GM10847 (cell line): ENCODE data around the gene DBH.

Experiments used
- POLR2A ChIP-seq: IDR thresholded peaks from 2 replicates; pipeline ENCODE4 v1.6.1; 2011; ENCODE audit not compliant: insufficient read length; ENCODE audit errors: extremely low read depth

DBH gene

DNA sequence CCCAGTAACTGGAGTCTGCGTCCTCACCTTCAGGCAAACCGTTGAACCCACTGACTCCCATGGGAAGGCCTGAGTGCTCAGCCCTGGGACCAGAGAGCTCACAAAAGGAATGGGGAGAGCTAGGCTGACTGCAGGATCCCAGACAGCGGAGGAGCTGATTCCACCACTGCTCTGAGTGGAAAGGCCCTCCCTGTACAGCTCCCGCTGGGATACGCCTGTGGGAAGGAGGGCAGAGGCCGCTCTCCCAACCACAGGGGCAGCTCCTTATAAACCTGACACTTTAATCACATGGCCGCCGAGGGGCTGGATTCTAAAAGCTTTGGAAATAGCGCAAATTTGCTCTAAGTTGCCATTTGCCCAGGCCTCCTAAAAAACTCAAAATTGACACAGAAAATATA lies 37.1 kb downstream of the DBH start:
- TF ChIP-seq POLR2A, result no peak

DNA sequence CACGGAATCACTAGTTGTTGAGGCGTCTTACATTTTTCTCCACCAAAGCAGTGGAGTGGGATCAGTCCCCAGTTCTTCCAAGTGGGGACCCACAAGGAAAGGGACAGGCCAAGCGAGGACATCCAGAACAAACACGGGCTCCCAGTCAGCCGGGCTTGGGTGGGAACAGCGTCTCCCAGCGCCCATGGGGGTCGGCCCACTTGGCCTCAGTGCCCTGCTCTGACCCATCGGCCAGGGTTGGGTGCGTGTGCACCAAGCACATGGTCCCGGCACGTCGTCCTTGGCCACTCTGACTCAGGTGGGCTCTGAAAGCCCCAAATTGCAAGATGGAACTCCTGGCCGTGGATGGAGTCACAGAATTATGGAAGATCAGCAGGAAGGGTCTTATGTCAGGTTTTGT lies 37.9 kb downstream of the DBH start:
- no peak for TF ChIP-seq POLR2A

DNA sequence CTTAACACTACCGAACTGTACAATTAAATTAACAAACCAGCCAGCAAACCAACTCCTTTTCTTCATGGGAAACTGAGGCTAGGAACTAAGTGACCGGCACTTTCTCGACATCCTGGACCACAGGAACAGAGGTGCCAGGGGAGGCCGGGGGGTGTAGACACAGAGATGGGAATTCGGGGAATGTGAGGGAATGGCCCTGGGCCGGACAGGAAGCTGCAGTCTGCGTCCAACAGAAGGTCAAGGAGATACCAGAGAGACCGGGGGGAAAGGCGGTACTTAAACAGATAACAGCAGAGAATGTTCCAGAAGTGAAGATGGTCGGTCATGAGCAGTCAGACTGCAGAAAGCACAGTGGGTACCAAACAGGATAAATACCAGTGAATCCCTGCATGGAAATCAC lies 40.3 kb downstream of the DBH start:
- TF ChIP-seq POLR2A, result no peak

DNA sequence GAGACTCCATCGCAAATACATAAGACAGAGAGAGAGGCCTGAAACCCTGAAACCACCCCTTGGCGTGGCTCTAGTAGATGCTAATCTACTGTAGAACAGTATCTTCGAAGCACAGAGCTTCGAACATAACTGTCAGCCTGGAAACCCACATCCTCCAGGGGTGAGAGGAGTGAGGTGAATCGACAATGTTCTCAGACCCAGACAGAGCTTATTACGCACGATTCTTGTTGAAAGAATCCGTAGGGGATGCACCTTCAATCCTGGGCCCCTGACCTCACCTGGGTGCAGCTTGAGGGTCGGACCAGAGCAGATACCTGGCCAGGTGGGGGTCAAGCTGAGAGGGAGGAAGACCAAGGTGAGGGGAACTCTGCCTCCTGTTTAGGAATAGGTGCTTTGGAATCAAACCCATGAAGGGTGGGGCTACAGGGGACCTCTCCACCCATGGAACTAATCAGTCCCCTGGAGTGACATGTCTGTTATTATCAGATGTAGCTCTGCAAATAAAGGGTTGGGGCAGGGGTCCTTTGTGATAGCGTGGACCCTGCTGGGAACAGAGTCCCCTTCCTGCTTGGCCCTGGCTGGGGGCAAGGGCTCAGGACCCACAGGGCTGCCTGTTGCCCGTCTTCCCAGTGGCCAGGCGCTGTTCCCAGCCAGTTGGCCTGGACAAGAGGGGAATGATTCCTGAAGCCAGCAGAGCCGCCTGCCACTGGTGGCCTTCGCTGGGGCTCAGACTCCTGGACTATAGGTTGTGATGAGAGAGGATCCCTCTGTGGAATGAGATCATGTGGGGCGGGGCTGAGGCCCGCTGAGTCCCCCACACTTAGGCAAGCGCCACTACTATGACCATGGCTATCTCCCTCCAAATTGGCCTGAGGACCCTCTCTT lies 41.2 kb downstream of the DBH start:
- TF ChIP-seq POLR2A, result no peak

DNA sequence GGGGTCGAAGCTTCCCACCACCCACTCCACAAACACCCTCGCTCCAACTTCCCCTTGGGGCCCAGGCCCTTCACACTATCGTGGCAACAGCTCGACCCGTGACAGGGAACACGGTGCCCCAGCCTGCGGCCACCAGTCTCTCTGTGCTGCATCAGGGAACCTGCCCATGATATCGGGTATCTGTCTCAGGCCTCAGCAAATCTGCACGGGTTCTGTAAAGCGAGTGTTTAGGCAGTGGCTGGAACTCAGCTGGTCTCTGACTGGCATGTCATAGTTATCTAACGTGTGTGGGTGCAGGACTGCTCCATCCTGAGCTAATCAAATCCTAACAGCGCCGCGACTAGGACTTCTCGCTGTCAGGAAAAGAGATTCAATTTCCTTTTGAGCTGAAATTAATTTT lies 42.9 kb downstream of the DBH start:
- TF ChIP-seq POLR2A, result no peak

DNA sequence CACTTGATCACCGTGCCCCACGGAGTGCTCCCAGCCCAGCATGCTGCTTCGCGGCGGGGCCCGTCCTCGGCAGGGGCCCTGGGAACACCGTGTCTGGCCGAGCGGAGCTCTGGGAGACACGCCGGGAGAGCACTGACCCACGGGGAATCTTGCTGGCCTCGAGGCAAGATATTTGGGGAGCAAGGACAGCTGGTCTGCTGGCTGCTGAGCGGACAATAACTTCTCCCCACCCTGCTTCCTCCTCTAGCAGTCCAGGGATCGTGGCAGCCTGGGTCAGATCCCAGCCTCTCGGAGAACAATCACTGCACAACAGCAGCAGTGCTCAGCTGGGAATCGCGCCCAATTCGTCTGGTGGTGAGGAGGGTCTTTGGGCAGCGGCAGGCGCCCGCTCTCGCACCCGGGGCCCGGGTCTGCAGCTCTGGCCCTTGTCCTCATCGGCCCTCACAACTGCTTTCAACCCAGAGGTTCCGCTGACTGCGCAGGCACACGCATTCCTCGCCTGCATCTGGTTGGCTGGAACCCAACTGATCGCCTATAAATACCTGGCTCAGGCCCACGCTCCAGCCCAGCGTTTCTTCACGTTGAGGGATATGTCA lies 43.4 kb downstream of the DBH start:
- TF ChIP-seq POLR2A, result no peak

DNA sequence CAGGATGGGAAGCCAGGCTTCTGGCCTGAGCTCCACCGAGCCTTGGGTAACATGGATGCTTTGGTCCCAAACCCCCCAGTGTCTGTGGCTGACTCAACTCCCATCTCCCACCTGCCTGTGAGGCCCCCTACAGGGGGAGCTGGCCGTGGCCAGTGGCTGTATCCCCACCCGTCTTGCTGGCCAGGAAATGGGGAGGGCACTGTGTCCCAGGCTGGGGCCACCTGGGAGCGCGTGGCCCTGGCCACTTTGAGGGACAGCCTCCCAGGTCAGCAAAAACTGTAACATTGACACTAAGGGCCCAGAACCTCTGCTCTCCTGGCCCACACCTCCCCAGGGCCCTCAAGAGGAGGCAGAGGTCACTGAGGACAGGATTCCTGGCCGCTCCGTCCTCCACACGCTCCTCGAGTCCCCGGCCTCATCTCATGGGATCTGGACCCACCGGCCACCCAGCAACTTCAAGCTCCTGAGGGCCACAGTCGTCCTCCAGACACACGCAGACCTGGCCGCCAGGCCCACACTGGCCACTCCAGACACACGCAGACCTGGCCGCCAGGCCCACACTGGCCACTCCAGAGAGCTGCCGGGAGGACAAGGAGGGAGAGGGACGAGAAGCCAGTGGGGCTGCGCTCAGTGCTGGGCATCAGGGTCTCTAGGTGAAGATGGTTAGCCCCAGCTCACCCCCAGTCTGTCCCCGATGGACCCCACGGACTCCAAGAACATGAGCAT lies 44.2 kb downstream of the DBH start:
- TF ChIP-seq POLR2A, result no peak

DNA sequence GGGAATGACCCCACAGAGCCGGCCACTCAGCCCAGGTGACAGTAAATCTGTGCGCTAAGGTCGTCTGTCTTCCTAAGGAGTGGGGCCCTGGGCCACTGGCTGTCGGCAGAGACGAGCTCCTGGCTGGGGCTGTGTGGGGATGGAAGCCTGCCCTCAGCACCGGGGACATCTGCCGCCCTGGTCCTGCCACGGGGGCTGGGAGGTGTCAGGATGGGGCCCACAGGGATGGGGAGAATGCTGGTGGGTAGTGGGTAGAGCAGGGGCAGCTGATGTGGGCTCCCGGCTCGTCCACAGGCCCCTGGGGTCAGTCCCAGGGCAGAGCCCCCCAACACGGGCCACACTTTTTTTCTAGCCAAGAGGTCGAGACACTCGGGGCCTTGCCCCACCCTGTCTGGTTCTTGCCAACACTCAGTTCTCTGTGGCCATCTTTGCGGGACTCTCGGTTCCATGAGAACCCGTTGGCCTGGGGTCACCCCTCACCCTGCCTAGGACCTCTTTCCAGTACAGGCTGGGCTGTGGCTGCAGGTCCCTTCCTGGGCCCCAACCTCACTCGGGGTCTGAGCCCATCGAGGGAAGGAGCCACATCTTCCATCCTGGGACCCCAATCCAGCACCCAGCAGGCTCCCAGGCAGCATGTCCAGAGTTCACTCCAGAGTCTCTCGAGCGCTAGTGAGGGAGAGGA lies 45.0 kb downstream of the DBH start:
- no peak for TF ChIP-seq POLR2A

DNA sequence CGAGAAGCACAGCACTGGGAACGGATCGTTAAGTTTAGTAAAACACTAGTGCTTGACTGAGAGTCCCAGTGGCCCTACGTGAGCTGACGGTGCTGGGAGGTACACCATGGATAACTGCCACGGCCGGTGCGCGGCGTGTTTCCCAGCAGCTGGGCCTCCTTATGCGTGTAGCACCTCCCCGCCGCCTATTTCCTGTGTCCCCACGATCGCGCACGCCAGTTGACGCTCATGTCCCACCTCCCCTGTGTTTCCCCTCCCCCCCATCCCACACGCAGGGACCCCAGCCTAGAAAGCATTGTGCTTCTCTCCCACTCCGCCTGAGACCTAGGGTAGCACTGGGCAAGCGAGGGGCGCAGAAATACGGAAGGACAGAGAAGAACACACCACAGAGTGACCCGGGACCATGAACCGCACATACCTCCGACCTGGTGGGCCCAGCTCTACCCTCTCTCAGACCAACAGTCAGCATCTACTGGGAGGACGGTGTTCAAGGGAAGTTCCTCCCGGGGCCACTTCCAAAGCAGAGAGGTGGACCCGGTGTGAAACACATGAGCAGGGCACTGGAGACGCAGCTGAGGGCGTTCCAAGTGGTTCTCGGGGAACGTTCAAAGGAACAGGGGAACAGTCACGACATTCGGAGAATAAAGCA lies 45.6 kb downstream of the DBH start:
- no peak for TF ChIP-seq POLR2A

DNA sequence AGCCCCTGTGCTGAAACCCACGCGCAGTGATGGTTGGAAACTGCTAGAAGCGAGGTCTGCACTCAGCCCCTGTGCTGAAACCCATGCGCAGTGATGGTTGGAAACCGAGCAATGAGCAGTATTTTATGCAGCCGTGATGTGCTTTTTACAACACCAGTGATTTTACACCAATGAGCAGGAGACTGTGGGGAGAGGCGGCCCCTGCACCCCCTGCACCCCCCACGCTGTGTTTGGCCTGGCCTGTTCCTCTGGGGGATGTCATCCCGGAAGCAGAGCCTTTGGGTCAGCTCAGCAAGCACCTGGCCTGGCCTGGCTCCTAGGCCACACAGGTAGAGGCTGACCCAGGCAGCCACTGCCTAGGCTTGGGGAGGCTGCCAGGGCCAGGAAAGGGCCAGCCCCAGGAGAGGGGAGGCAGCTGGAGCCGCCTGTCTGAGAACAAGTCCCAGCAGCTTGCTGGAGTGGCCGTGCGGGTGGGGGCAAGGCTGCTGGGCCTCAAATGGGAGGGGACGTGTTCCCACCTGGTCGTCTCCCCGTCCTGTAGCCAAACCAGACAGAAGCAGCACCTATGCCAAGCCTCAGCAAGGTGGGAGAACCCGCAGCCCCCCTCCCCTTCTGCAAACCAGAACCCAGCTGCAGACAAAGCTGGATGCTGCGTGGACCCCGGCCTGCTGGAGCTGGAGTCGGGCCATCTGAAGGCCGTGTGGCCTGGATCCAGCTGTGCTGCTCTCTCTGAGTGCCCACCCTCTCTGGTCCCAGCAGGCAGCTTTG lies 46.8 kb downstream of the DBH start:
- TF ChIP-seq POLR2A, result no peak

DNA sequence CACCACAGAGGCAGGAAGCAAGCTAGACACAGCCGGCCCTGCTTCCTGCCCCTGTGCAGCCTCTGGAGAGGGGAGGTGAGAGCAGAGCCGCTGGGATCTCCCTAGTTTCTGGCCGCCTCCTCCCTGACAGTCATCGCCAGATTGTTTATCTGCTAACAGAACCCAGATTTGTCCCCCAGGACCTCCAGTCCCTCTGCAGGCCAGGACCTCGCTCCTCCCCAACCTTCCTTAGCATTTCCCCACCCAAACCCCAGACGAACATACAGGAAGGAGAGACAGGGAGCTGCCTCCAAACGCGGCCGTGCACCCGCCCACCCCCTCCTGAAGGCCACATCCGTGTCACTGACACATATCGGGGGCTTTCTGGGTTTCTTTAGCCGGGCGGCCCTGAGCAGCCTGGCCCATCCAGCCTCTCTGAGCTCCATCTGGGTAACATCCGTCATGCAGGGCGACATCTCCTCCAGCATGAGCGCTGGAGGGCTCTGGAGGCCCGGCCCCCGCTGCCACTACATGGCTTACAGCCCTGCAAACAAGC lies 47.5 kb downstream of the DBH start:
- no peak for TF ChIP-seq POLR2A

DNA sequence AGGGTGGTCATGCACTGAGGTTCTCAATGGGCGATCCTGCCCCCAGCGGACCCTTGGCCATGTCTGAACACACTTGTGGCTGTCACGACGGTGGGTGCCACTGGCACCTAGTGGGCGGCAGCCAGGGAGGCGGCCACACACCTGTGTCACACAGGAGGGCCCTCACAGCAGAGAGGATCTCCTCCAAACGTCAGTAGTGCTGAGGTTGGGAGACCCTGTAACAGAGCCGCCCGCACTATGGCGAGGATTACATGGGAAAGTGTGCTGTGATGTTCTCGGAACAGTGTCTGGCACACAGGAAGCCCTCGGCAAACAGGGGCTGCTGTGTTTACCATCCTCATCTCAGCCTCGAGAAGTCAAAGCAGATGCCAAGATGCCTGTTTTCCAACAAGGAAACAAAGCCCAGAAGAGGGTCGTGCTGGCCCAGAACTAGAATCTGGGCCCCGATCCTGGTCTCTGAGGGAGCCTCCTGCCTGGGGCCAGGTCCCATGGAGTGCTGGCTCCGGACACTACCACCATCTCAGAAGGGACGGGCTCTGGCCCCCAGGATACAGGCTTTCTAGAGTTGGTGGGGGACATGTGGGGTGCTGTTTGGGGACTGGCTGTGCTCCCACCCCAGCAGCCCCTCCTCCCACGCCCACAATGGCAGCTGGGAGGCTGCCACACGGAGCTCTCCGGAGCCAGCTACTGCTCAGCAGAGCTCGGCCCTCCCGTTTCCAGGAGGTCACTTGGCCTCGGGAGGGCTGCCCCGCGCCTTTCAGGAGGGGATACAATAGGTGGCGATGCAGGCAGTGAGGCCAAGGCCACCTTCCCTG lies 48.2 kb downstream of the DBH start:
- no peak for TF ChIP-seq POLR2A

DNA sequence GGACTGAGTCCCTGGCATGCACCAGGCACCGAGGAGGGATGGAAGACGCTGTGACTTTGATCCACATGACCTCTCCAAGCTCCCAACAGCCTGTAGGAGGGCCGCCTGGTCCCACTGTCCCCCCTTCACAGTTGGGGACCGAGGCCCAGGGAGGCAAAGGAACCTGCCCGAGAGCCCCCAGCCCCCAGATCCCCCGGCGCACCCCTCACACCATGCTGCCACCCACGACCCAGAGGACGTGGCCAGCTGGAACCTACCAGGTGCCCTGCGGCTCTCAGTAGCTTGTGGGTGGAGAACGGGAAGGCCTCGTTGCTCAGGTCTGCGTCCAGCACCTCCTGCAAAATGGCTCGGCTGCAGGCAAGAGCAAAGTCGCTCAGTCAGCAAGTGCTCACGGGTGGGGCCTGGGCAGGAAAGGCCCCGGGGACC lies 48.8 kb downstream of the DBH start:
- TF ChIP-seq POLR2A, result no peak
